HepG2 (cell line): ENCODE measurements around the gene CD4. TPM values are rescaled to one million over a fixed set of nuclear protein-coding genes. Genes with fewer than 3 reads are reported as not detected.

ENCODE experiments used
- ATF7-NPFF ChIP-seq: sonication (generic); formaldehyde crosslinking; IDR thresholded peaks from 2 replicates; pipeline ENCODE4 v1.8.1; 2023; ENCODE audit warnings: mild to moderate bottlenecking, low read depth, missing genetic modification reagents, moderate library complexity
- BCL6 ChIP-seq: IDR thresholded peaks from 2 replicates; pipeline ENCODE4 v1.6.1; 2016; ENCODE audit warnings: missing genetic modification reagents, missing compliant biosample characterization
- HNRNPK ChIP-seq: fragments of 200-400 bp; formaldehyde crosslinking; IDR thresholded peaks from 2 replicates; pipeline ENCODE4 v1.6.1; 2018; ENCODE audit warnings: low read length, low read depth, moderate library complexity, mild to moderate bottlenecking; ENCODE audit not compliant: poor library complexity, severe bottlenecking
- ISX ChIP-seq: sonication (generic); formaldehyde crosslinking; conservative IDR thresholded peaks from 2 replicates; pipeline ENCODE4 v1.5.0; 2020; ENCODE audit warnings: missing genetic modification reagents
- JUND ChIP-seq: sonication (generic); formaldehyde crosslinking; IDR thresholded peaks from 2 replicates; pipeline ENCODE4 v1.8.0; 2022; ENCODE audit warnings: mild to moderate bottlenecking, missing genetic modification reagents
- KIAA2018 ChIP-seq: sonication (generic); formaldehyde crosslinking; IDR thresholded peaks from 2 replicates; pipeline ENCODE4 v1.5.0; 2020; ENCODE audit warnings: mild to moderate bottlenecking, missing genetic modification reagents, borderline replicate concordance
- MYC ChIP-seq: sonication (generic); formaldehyde crosslinking; IDR thresholded peaks from 2 replicates; pipeline ENCODE4 v1.9.0; 2021; ENCODE audit warnings: missing genetic modification reagents, borderline replicate concordance
- TRAFD1 ChIP-seq: sonication (generic); formaldehyde crosslinking; IDR thresholded peaks from 2 replicates; pipeline ENCODE4 v1.5.1; 2020; ENCODE audit warnings: missing genetic modification reagents, mild to moderate bottlenecking, borderline replicate concordance
- ZBTB1 ChIP-seq: sonication (generic); formaldehyde crosslinking; IDR thresholded peaks from 2 replicates; pipeline ENCODE4 v1.4.0; 2020; ENCODE audit warnings: missing genetic modification reagents, borderline replicate concordance
- ZBTB7A ChIP-seq: sonication (generic); formaldehyde crosslinking; IDR thresholded peaks from 2 replicates; pipeline ENCODE4 v1.8.0; 2022; ENCODE audit warnings: mild to moderate bottlenecking, missing genetic modification reagents
- ZMAT5 ChIP-seq: sonication (generic); formaldehyde crosslinking; IDR thresholded peaks from 2 replicates; pipeline ENCODE4 v1.5.0; 2020; ENCODE audit warnings: mild to moderate bottlenecking, low read depth, missing genetic modification reagents, borderline replicate concordance
- ZNF234 ChIP-seq: sonication (generic); formaldehyde crosslinking; conservative IDR thresholded peaks from 2 replicates; pipeline ENCODE4 v1.5.1; 2020; ENCODE audit warnings: mild to moderate bottlenecking, missing genetic modification reagents
- ZNF569 ChIP-seq: sonication (generic); formaldehyde crosslinking; IDR thresholded peaks from 2 replicates; pipeline ENCODE4 v1.5.0; 2020; ENCODE audit warnings: mild to moderate bottlenecking, missing genetic modification reagents, moderate library complexity, borderline replicate concordance
- polyA plus RNA-seq, 8 experiments: library from polyadenylated mRNA; depleted of rRNA in 3 of 8; stranded (reverse) in 7 of 8; unstranded in 1 of 8; fragments of >200 nt; fragmentation: Illumina TruSeq in 4 of 8; extraction: Trizol in 4 of 8; gene quantifications; 2 replicates each; pipeline versions ENCODE4 v1.2.1 to v1.2.3, GENCODE V29; 2011 to 2016; ENCODE audit warnings: low read depth in 4 of 8, missing spikeins in 1 of 8, mixed read lengths in 1 of 8; ENCODE audit not compliant: insufficient read depth in 1 of 8
- total RNA-seq, 5 experiments: library from RNA; depleted of rRNA; stranded (reverse); fragments of >200 nt; fragmentation: Illumina TruSeq; extraction: Trizol; gene quantifications; 2 replicates each; pipeline ENCODE4 v1.2.3, GENCODE V29; 2016; ENCODE audit warnings: low read depth in 1 of 5
- TF ChIP-seq, protein P1 (sequence below): sonication (generic); formaldehyde crosslinking; IDR thresholded peaks from 2 replicates; pipeline ENCODE4 v1.4.0; 2020; ENCODE audit warnings: missing genetic modification reagents
- TF ChIP-seq, protein P2 (sequence below): sonication (generic); formaldehyde crosslinking; IDR thresholded peaks from 2 replicates; pipeline ENCODE4 v1.5.1; 2020; ENCODE audit warnings: missing genetic modification reagents, mild to moderate bottlenecking, borderline replicate concordance

Gene CD4
- total and polyA plus RNA-seq, 2 of the 13 experiments (the other 11 are each of a cell fraction or from before 2014, with no cell fraction given), result 0.07 to 0.95 TPM

DNA sequence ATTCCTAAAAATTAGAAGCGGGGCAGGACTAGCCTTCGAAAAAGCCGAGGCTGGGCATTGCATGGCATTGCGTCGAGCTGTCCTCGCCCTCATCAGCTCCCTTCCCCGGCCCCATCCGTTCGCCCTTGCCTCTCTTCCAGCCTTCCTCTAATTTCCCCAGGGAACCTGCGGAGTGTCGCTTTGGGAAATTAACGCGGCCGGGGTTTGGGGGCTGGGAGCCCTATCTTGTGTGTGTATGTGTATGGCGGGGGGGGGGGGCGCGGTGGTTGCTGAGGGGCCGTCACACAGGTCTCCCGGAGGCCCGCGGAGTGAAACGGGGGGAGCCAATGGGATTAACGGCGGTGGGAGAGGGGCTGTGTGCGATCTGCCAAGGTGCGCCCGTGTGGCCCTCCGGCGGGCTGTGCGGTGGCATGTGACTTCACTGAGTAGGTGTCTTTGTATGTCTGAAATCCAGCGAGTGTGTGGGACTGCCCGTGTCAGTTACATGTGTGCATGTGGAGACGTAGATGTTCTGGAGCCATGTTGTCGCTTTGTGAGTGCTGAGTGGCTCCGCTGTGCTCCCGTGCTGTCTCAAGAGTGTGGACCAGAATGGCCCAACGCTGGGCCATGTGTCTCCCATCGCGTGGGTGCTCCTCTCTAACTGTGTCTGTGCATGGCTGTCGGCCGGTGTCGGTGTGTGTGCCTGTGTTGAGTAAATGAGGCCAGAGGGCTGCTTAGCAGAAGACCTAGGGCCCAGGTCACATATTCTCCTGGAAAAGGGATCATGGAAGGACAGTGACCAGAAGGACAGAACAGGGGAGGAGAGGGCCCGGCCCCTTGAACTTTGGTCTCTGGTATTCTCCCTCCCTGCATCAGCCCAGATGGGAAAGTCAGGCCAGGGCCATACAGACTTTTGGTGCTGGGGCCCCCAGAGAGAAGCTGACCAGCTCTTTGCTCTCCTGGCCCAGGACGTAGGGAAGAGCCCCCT lies 21.7 kb upstream of the CD4 start (continued):
- peak; percentile 75; the same call in 1 of the 2 replicates for TF ChIP-seq TRAFD1 (CRISPR knock-in tag)
- no peak for TF ChIP-seq ZNF569 (CRISPR knock-in tag)
- TF ChIP-seq ZMAT5 (CRISPR knock-in tag), result no peak
- peak; percentile 77; the same call in 1 of the 2 replicates for TF ChIP-seq MYC (CRISPR knock-in tag)
- peak; percentile 34; the same call in 1 of the 2 replicates for TF ChIP-seq JUND (CRISPR knock-in tag)
- TF ChIP-seq, protein P1, sequence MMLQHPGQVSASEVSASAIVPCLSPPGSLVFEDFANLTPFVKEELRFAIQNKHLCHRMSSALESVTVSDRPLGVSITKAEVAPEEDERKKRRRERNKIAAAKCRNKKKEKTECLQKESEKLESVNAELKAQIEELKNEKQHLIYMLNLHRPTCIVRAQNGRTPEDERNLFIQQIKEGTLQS (CRISPR knock-in tag), result no peak
- TF ChIP-seq, protein P2, sequence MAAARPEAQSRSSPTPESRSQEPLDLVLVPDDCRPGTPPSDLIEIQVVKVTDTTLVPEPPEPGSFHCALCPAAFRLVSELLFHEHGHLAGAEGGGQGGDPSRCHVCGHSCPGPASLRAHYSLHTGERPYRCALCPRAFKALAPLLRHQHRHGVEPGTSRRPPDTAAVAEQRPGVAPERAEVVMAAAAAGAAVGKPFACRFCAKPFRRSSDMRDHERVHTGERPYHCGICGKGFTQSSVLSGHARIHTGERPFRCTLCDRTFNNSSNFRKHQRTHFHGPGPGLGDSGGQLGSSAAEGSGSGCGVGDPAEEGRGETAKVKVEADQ (CRISPR knock-in tag), result peak; percentile 47; the same call in 1 of the 2 replicates
- TF ChIP-seq HNRNPK, result no peak
- no peak for TF ChIP-seq ISX
- TF ChIP-seq ZBTB1, result no peak
- 0 out of 2 replicates have a peak, but pooled peaks have one; percentile 28 for TF ChIP-seq ZBTB7A (CRISPR knock-in tag)
- no peak for TF ChIP-seq ZNF234 (CRISPR knock-in tag)
- TF ChIP-seq BCL6, result peak; percentile 48; the same call in 1 of the 2 replicates
- TF ChIP-seq ATF7-NPFF (CRISPR knock-in tag), result no peak
- TF ChIP-seq KIAA2018 (CRISPR knock-in tag), result no peak
